Neural progenitor cell (in vitro differentiated cells): Measurements from ENCODE around the gene RIC3.

ENCODE experiments used
- CTCF ChIP-seq: fragments of 200-600 bp; sonication (generic); IDR thresholded peaks from 2 replicates; pipeline ENCODE4 v1.5.1; 2017; ENCODE audit warnings: antibody characterized with exemption, mild to moderate bottlenecking
- EZH2 ChIP-seq: fragments of 200-600 bp; sonication (generic); IDR thresholded peaks from 2 replicates; pipeline ENCODE4 v1.6.1; 2017; ENCODE audit warnings: antibody characterized with exemption, mild to moderate bottlenecking, moderate library complexity

- no peak for TF ChIP-seq CTCF
- no peak for TF ChIP-seq EZH2
Observed at GRCh38 chr11:8084352-8084751, 84.5 kb downstream of the RIC3 start.
